NB4 (cell line): ENCODE results near the gene FOXA1.

Experiments
- MAX ChIP-seq: IDR thresholded peaks from 2 replicates; pipeline ENCODE4 v1.6.1; 2011; ENCODE audit warnings: low read depth, low read length
- POLR2A ChIP-seq: IDR thresholded peaks from 2 replicates; pipeline ENCODE4 v1.6.1; 2011; ENCODE audit warnings: mild to moderate bottlenecking; ENCODE audit not compliant: insufficient read length; ENCODE audit errors: extremely low read depth
- TF ChIP-seq, protein P1 (sequence below): IDR thresholded peaks from one replicate; pipeline ENCODE4 v1.5.1; 2012; ENCODE audit warnings: low read depth, low read length

GRCh38 chr14:37573356-37573755 lies 21.7 kb downstream of the FOXA1 start:
- TF ChIP-seq, protein P1, sequence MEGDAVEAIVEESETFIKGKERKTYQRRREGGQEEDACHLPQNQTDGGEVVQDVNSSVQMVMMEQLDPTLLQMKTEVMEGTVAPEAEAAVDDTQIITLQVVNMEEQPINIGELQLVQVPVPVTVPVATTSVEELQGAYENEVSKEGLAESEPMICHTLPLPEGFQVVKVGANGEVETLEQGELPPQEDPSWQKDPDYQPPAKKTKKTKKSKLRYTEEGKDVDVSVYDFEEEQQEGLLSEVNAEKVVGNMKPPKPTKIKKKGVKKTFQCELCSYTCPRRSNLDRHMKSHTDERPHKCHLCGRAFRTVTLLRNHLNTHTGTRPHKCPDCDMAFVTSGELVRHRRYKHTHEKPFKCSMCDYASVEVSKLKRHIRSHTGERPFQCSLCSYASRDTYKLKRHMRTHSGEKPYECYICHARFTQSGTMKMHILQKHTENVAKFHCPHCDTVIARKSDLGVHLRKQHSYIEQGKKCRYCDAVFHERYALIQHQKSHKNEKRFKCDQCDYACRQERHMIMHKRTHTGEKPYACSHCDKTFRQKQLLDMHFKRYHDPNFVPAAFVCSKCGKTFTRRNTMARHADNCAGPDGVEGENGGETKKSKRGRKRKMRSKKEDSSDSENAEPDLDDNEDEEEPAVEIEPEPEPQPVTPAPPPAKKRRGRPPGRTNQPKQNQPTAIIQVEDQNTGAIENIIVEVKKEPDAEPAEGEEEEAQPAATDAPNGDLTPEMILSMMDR, result no peak
- no peak for TF ChIP-seq POLR2A
- TF ChIP-seq MAX, result no peak
